K562 (cell line): Measurements from ENCODE around the gene NRN1L. TPM values are rescaled to one million over a fixed set of nuclear protein-coding genes. Genes with fewer than 3 reads are reported as not detected.

Experiments used
- FOS ChIP-seq: IDR thresholded peaks from 3 replicates; pipeline ENCODE4 v1.6.1; 2011; ENCODE audit not compliant: insufficient read length; ENCODE audit errors: extremely low read depth
- HMGN3 ChIP-seq: IDR thresholded peaks from 2 replicates; pipeline ENCODE4 v1.6.1; 2011; ENCODE audit warnings: borderline replicate concordance, low read depth, mild to moderate bottlenecking, mixed read lengths, low read length; ENCODE audit not compliant: insufficient read length; ENCODE audit errors: extremely low read depth
- NRF1 ChIP-seq, 2 experiments: fragments of 450-650 bp; IDR thresholded peaks in 1 of 2; conservative IDR thresholded peaks in 1 of 2; 2 replicates each; pipeline ENCODE4 v1.6.1; 2014; ENCODE audit warnings: mild to moderate bottlenecking in 2 of 2
- PHF8 ChIP-seq: fragments of 200-600 bp; sonication (generic); IDR thresholded peaks from 2 replicates; pipeline ENCODE4 v1.6.1; 2012; ENCODE audit warnings: mixed run types, mild to moderate bottlenecking, inconsistent platforms, low read length, moderate library complexity, borderline replicate concordance
- POLR2A ChIP-seq: fragments of 450-650 bp; conservative IDR thresholded peaks from 2 replicates; pipeline ENCODE4 v1.6.1; 2016
- RERE ChIP-seq: sonication (generic); formaldehyde crosslinking; IDR thresholded peaks from 2 replicates; pipeline ENCODE4 v1.8.0; 2023; ENCODE audit warnings: missing genetic modification reagents, mild to moderate bottlenecking, borderline replicate concordance
- THAP12 ChIP-seq: fragments of 250-450 bp; sonication (Bioruptor Pico); IDR thresholded peaks from 2 replicates; pipeline ENCODE4 v1.9.0; 2021; ENCODE audit warnings: mild to moderate bottlenecking, inconsistent platforms
- XRCC5 ChIP-seq: fragments of 200-400 bp; formaldehyde crosslinking; IDR thresholded peaks from 2 replicates; pipeline ENCODE4 v1.6.1; 2017; ENCODE audit warnings: low read depth, mild to moderate bottlenecking, low read length
- ZBTB11 ChIP-seq, 3 experiments: fragments of 200-800 bp in 1 of 3; fragments of 250-450 bp in 1 of 3; fragments of 450-650 bp in 1 of 3; sonication (Bioruptor Pico) in 1 of 3; sonication (Bioruptor generic) in 1 of 3; formaldehyde crosslinking in 1 of 3; IDR thresholded peaks; 2 replicates each; pipeline versions ENCODE4 v1.6.1 to v1.8.0; 2016 to 2022; ENCODE audit warnings: mild to moderate bottlenecking in 2 of 3, missing genetic modification characterization in 2 of 3, missing compliant biosample characterization in 1 of 3, moderate library complexity in 1 of 3
- ZNF277 ChIP-seq: fragments of 250-450 bp; sonication (Bioruptor Pico); IDR thresholded peaks from 2 replicates; pipeline ENCODE4 v1.8.0; 2022; ENCODE audit warnings: inconsistent platforms, mild to moderate bottlenecking, moderate library complexity, borderline replicate concordance
- ZNF766 ChIP-seq: fragments of 200-800 bp; sonication (Bioruptor generic); conservative IDR thresholded peaks from 2 replicates; pipeline ENCODE4 v1.6.1; 2016; ENCODE audit warnings: missing genetic modification characterization, missing compliant biosample characterization
- polyA plus RNA-seq, 8 experiments: library from polyadenylated mRNA; depleted of rRNA in 4 of 8; stranded (reverse) in 5 of 8; unstranded in 3 of 8; fragments of >200 nt; fragmentation: Nextera tagmentation in 2 of 8; fragmentation: Illumina TruSeq in 1 of 8; extraction: Ambion mirVana in 2 of 8; extraction: Trizol in 1 of 8; gene quantifications; 2 replicates each; pipeline versions ENCODE4 v1.2.1 to v1.2.3, GENCODE V29; 2011 to 2014; ENCODE audit warnings: inconsistent platforms in 1 of 8, missing spikeins in 1 of 8
- total RNA-seq, 7 experiments: library from RNA; depleted of rRNA in 6 of 7; stranded (reverse); fragments of >200 nt in 6 of 7; fragmentation: Illumina TruSeq in 2 of 7; extraction: Trizol in 2 of 7; gene quantifications; 2 replicates each; pipeline versions ENCODE4 v1.2.1 to v1.2.3, GENCODE V29; 2011 to 2021; ENCODE audit warnings: low replicate concordance in 1 of 7

NRN1L gene
- total and polyA plus RNA-seq, 9 of the 15 experiments (the other 6 are each of a cell fraction or from before 2014, with no cell fraction given), result 0.22 to 0.86 (median 0.61) TPM; not detected in 5

- TF ChIP-seq ZBTB11 (CRISPR knock-in tag; IDR thresholded peaks at IDR 0.05) (peak in 2 of 3 experiments; percentile 15 to 84; a peak in 2 of 6 replicates), XRCC5 (peak; percentile 66; the same call in 1 of the 2 replicates), THAP12 (CRISPR knock-in tag) (peak; percentile 73; the same call in 1 of the 2 replicates), POLR2A (peak; percentile 92), ZNF766 (CRISPR knock-in tag) (no peak), FOS (no peak), PHF8 (peak; percentile 78; the same call in 1 of the 2 replicates), NRF1 (conservative IDR thresholded peaks at IDR 0.05 in 1 of 2, IDR thresholded peaks at IDR 0.05 in 1 of 2) (peak; percentile 69 to 75), HMGN3 (peak; percentile 95), ZNF277 (CRISPR knock-in tag) (no peak), RERE (CRISPR knock-in tag) (no peak)
Measured at GRCh38 chr16:67935402-67936123, 50.9 kb downstream of the NRN1L start (continued).
